Measurements from ENCODE around the gene CIBAR2.

The CIBAR2 gene

DNA sequence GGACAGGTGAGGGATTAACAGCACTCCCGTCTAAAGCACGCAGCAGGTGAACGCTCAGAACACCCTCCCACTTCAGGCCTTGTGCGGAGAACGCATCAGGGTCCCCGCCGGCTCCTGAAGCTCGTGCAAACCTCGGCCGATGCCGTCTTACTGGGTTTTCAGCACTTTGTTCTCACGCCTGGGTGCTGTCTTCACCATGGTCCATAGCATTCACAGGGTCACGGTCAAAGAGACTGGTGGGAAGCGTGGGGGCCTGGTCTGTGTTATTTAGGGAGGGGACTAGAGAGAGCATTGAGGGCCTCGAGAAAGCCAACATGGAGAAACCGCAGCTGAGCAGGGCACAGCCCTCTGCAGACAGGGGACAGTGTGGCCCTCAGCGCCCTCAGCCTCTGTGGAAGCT, 26.6 kb downstream of the CIBAR2 start:
- H3K9me3 ChIP-seq (ENCODE audit: low read length), result no peaks in the 10 kb centered on the region
- H3K27me3 ChIP-seq (ENCODE audit: control insufficient read depth in 1 of 2, insufficient read depth in 2 of 2, low read length in 2 of 2), result no peaks in the 10 kb centered on the region
- no peak overlapping the region for H3K27ac ChIP-seq (ENCODE audit: low read depth, low read length)
- peaks cover 12% of the 10 kb centered on the region for H3K36me3 ChIP-seq (ENCODE audit: insufficient read depth, low read length)
- no peak overlapping the region for H3K9ac ChIP-seq (ENCODE audit: low read length)
- H3K4me3 ChIP-seq (ENCODE audit: low read depth in 1 of 2, low read length in 2 of 2), result no peak overlapping the region
- H3K4me1 ChIP-seq (ENCODE audit: insufficient read depth, low read length), result no peaks in the 10 kb centered on the region

DNA sequence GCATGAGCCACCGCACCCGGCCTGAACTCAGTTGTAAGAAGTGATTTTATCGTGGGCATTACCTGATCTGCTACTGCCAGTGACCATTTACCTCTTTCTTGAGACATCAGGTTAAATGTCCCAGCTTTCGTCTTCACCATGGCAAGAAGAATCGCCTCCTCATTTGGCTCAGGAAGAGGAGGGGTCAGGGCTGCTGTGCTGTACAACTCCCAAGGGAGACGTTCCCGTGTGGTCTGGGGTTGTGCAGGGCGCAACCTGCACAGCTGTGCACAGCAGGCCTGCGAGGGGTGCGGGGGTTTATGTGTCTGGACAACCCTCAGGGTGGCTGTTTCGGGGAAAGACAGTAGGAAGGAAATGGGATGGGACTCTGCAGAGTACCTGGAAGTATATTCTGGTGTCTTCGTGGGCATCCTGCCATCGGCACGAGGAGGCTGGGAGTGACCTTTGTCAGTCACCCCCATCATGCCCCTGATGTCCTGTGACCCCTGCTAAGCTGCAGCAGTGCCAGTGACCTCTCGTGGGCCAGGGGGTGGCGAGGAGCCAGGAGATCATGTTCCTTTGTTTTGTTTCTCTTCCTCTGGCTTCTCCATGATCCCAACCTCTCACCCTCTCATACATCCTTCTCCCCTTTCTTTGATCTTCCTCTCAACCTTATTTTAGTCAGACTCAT, 27.3 kb downstream of the CIBAR2 start:
- H3K27ac ChIP-seq (ENCODE audit: low read depth, low read length), result no peak overlapping the region
- H3K9ac ChIP-seq (ENCODE audit: low read length), result no peak overlapping the region
- H3K36me3 ChIP-seq (ENCODE audit: insufficient read depth, low read length), result peaks cover 12% of the 10 kb centered on the region
- no peaks in the 10 kb centered on the region for H3K9me3 ChIP-seq (ENCODE audit: low read length)
- H3K4me3 ChIP-seq (ENCODE audit: low read depth in 1 of 2, low read length in 2 of 2), result no peak overlapping the region
- no peaks in the 10 kb centered on the region for H3K27me3 ChIP-seq (ENCODE audit: control insufficient read depth in 1 of 2, insufficient read depth in 2 of 2, low read length in 2 of 2)
- H3K4me1 ChIP-seq (ENCODE audit: insufficient read depth, low read length), result no peaks in the 10 kb centered on the region

DNA sequence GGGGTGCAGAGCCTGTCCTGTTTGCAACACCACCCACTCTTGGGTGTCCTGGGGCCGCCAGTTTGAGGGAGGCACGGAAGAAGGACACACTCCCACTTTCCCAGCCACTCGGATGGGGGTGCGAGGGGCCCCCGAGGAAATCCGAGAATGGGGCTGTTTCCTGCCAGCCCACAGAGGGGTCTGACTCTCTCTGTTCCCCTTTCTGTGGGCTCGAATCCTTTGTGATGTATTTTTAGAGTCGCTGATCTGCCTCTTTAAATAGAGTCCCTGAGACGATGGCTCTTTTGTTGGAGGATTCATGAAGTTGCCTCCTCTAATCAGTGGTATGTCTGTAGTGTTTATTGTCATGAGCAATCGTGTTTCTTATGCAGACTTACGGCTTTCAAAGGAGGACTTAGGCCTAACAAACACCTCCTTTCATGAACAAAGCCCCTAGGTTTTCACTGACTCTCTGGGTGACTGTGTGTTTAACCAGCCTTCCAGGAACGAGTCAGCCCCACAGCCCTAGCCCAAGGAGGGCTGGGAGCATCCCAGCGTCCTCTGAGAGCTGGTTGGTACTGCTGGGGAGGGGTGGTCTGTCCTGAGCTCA, 29.1 kb downstream of the CIBAR2 start:
- Histone ChIP-seq H3K9ac (ENCODE audit: low read length) (no peak overlapping the region), H3K27ac (ENCODE audit: low read depth, low read length) (no peak overlapping the region), H3K4me1 (ENCODE audit: insufficient read depth, low read length) (no peaks in the 10 kb centered on the region), H3K27me3 (ENCODE audit: control insufficient read depth in 1 of 2, insufficient read depth in 2 of 2, low read length in 2 of 2) (no peaks in the 10 kb centered on the region), H3K4me3 (ENCODE audit: low read depth in 1 of 2, low read length in 2 of 2) (no peak overlapping the region), H3K9me3 (ENCODE audit: low read length) (no peaks in the 10 kb centered on the region), H3K36me3 (ENCODE audit: insufficient read depth, low read length) (peaks cover 29% of the 10 kb centered on the region)

DNA sequence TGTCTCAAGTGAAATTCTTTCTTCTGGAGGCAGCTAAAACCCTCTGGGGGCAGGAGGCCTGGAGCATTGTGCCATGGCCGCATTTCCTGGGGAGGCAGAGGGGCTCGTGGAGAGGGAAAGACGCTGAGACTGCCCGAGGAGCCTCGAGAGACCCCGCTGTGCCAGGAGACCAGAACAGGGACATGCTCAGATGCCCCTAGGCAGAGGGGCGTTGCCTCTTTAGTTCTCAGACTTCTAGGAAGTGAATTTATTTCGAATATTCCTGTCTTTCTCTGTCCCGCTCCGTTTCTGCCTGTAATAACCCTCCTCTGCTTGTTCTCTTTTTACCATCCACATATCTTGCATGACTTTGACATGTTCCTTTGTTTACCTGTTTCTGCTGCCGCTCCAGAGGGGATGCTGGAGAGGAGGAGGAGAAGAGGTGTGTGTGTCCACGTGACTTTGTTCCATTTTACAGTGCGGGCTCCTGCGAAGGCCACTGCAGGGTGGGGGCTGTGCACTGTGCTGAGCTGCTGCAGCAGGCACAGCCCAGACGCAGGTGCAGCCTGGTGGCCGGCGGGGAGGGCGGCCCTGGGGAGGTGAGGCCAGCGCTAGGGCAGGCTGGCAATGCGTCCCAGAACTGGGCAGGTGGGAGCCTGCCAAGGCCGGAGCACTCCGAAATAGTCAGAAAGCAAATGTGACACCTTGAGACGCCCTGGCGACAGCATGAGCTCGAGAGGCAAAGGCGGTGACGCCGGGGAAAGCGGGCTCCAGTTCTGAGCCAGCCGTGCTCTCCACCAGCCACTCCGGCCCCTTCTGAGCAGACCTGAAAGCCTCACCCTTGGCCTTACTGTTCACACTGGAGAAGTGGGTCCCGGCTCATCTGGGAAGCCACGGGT, 29.9 kb downstream of the CIBAR2 start:
- Histone ChIP-seq H3K4me1 (ENCODE audit: insufficient read depth, low read length) (no peaks in the 10 kb centered on the region), H3K27me3 (ENCODE audit: control insufficient read depth in 1 of 2, insufficient read depth in 2 of 2, low read length in 2 of 2) (no peaks in the 10 kb centered on the region), H3K36me3 (ENCODE audit: insufficient read depth, low read length) (peaks cover 29% of the 10 kb centered on the region), H3K9ac (ENCODE audit: low read length) (no peak overlapping the region), H3K9me3 (ENCODE audit: low read length) (no peaks in the 10 kb centered on the region), H3K27ac (ENCODE audit: low read depth, low read length) (no peak overlapping the region), H3K4me3 (ENCODE audit: low read depth in 1 of 2, low read length in 2 of 2) (no peak overlapping the region)

DNA sequence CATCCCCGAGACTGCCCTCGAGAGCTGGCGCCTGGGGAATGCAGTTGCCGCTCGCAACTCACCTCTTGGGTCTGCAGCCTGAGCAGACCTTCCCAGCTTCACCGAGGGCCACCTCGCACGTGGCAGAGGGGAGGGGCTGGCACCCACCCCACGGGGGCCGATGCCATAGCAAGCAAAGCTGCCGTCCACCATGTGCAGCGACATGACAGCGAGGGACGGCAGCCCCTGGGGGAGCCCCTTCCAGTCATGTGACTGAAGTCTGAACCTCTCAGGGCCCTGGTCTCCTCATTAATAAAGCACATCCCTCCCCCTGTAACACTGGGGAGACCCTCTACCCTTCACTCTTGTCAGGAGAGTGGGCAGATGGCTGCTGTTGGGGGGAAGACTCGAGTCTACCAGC, 30.5 kb downstream of the CIBAR2 start:
- H3K27me3 ChIP-seq (ENCODE audit: control insufficient read depth in 1 of 2, insufficient read depth in 2 of 2, low read length in 2 of 2), result no peaks in the 10 kb centered on the region
- peaks cover 27% of the 10 kb centered on the region for H3K36me3 ChIP-seq (ENCODE audit: insufficient read depth, low read length)
- no peak overlapping the region for H3K4me3 ChIP-seq (ENCODE audit: low read depth in 1 of 2, low read length in 2 of 2)
- H3K4me1 ChIP-seq (ENCODE audit: insufficient read depth, low read length), result no peaks in the 10 kb centered on the region
- H3K9ac ChIP-seq (ENCODE audit: low read length), result no peak overlapping the region
- no peaks in the 10 kb centered on the region for H3K9me3 ChIP-seq (ENCODE audit: low read length)
- no peak overlapping the region for H3K27ac ChIP-seq (ENCODE audit: low read depth, low read length)

DNA sequence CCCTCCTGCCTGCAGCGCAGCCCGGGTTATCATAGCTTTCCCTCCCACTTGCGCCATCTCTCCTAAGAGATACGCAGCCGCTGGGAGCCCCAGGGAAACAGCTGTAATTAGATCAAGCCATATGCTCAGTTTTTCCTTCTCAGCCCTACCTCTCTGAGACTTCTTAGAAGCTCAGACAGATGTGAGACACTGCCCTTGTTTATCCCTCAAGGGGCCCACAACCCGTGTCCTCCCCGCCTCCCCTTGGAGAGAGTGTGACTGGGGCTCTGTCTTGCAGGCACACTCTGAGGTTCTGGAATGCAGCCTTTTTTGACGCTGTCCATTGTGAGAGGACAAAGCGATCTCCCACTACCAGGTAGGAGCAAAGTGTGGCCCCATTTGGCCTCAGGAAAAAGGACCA, 31.2 kb downstream of the CIBAR2 start:
- H3K27ac ChIP-seq (ENCODE audit: low read depth, low read length), result no peak overlapping the region
- no peaks in the 10 kb centered on the region for H3K27me3 ChIP-seq (ENCODE audit: control insufficient read depth in 1 of 2, insufficient read depth in 2 of 2, low read length in 2 of 2)
- no peaks in the 10 kb centered on the region for H3K4me1 ChIP-seq (ENCODE audit: insufficient read depth, low read length)
- H3K4me3 ChIP-seq (ENCODE audit: low read depth in 1 of 2, low read length in 2 of 2), result no peak overlapping the region
- no peaks in the 10 kb centered on the region for H3K9me3 ChIP-seq (ENCODE audit: low read length)
- peaks cover 34% of the 10 kb centered on the region for H3K36me3 ChIP-seq (ENCODE audit: insufficient read depth, low read length)
- no peak overlapping the region for H3K9ac ChIP-seq (ENCODE audit: low read length)

DNA sequence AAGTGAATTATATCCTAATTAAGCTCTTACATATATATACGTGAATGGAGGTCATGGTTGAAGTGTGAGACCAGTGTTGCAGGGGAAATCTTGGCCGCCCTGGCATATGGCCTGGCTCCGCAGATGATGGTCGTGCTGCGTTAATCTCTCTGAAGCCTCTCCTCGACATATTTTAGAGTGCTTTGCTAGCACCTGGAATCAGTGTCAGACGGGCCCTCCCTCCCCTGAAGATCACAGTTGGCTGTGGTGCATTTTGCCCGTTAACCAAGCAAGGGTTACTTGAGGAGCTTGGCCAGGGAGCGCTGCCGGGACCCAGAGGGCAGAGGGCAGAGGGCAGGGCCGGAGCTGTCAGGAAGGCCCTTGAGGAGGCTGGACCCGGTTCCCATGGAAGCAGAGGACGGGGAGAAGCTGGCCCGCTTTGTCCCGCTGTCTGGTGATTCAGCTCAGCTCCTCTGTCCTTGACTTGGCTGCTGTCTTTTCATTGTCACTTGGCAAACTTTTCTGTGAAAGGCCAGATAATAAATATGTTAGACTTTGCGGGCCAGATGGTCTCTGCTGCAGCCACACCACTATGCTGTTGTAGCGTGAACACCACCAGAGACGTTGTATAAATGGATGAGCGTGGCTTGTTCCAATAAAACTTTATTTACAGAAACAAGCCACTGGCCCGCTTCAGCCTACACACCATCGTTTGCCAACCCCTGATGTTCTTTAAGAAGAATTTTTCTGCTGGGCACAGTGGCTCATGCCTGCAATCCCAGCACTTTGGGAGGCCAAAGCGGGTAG, 32.3 kb downstream of the CIBAR2 start:
- Histone ChIP-seq H3K9ac (ENCODE audit: low read length) (no peak overlapping the region), H3K9me3 (ENCODE audit: low read length) (no peaks in the 10 kb centered on the region), H3K36me3 (ENCODE audit: insufficient read depth, low read length) (peaks cover 38% of the 10 kb centered on the region), H3K4me3 (ENCODE audit: low read depth in 1 of 2, low read length in 2 of 2) (no peak overlapping the region), H3K27ac (ENCODE audit: low read depth, low read length) (no peak overlapping the region), H3K27me3 (ENCODE audit: control insufficient read depth in 1 of 2, insufficient read depth in 2 of 2, low read length in 2 of 2) (no peaks in the 10 kb centered on the region), H3K4me1 (ENCODE audit: insufficient read depth, low read length) (no peaks in the 10 kb centered on the region)

DNA sequence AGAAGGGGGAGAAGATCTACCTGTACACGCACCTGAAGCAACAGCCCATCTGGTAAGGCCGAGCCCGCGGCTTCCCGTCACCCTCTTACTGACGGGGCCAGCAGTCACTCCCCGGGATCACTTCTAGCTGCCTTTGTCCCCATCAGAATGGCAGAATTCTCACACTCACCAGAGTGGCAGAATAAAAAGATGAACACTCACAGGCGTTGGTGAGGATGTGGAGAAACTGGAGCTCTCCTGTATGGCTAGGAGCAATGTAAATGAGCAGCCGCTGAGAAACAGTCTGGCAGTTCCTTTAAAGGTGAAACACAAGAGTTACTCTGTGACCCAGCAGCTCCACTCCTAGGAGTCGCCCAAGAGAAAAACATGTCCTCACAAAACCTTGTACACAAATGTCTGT, 33.3 kb downstream of the CIBAR2 start:
- H3K27me3 ChIP-seq (ENCODE audit: control insufficient read depth in 1 of 2, insufficient read depth in 2 of 2, low read length in 2 of 2), result no peaks in the 10 kb centered on the region
- no peak overlapping the region for H3K9ac ChIP-seq (ENCODE audit: low read length)
- no peak overlapping the region for H3K27ac ChIP-seq (ENCODE audit: low read depth, low read length)
- no peaks in the 10 kb centered on the region for H3K4me1 ChIP-seq (ENCODE audit: insufficient read depth, low read length)
- H3K9me3 ChIP-seq (ENCODE audit: low read length), result no peaks in the 10 kb centered on the region
- no peak overlapping the region for H3K4me3 ChIP-seq (ENCODE audit: low read depth in 1 of 2, low read length in 2 of 2)
- peaks cover 38% of the 10 kb centered on the region for H3K36me3 ChIP-seq (ENCODE audit: insufficient read depth, low read length)

DNA sequence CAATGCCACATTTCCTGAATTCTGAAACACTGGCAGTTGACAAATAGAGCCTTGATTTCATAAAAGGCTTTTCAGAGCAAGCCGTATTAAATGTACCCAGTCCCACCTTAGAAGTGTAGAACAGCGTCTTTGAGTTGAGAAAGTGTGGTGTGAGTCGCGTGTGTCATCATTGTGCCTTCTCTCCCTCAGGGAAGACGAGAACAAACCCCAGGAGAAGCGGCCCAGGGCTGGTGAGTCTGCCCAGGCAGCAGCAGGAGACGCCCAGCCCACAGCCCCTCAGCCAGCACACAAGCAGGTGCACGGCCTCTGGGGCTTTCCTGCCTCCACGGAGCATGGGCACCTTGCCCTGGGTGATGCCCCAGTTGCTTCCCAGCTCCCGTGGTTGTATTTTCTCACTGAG, 34.0 kb downstream of the CIBAR2 start:
- H3K9ac ChIP-seq (ENCODE audit: low read length), result no peak overlapping the region
- no peaks in the 10 kb centered on the region for H3K4me1 ChIP-seq (ENCODE audit: insufficient read depth, low read length)
- no peak overlapping the region for H3K27ac ChIP-seq (ENCODE audit: low read depth, low read length)
- peaks cover 38% of the 10 kb centered on the region for H3K36me3 ChIP-seq (ENCODE audit: insufficient read depth, low read length)
- no peaks in the 10 kb centered on the region for H3K9me3 ChIP-seq (ENCODE audit: low read length)
- no peak overlapping the region for H3K4me3 ChIP-seq (ENCODE audit: low read depth in 1 of 2, low read length in 2 of 2)
- H3K27me3 ChIP-seq (ENCODE audit: control insufficient read depth in 1 of 2, insufficient read depth in 2 of 2, low read length in 2 of 2), result no peaks in the 10 kb centered on the region

DNA sequence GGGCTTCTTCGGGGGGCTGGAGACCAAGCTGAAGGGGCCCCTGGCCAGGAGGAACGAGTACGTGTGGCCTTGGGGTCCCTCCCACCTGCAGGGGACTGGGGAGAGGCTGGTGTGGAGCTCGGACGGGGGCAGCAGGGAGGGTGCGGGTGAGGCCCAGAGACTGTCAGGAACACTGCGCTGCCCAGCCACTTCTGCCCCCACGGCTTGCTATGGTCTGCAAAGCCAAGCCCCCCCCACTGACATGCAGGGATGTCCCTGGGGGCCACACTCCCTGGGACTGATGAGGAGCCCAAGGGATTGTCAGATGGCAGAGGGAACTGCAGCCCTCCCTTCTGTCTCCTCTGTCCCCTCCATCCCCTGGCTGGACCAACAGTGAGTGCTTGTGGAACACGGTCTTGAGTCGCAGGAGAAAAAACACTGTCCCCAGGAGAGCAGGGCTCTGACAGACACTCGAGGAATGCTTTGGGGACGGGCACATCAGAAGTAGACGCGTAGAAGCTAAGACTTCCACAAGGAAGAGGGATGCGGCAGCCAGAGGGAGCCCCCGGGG, 34.6 kb downstream of the CIBAR2 start:
- no peak overlapping the region for H3K27ac ChIP-seq (ENCODE audit: low read depth, low read length)
- peaks cover 44% of the 10 kb centered on the region for H3K36me3 ChIP-seq (ENCODE audit: insufficient read depth, low read length)
- no peaks in the 10 kb centered on the region for H3K9me3 ChIP-seq (ENCODE audit: low read length)
- no peak overlapping the region for H3K9ac ChIP-seq (ENCODE audit: low read length)
- no peak overlapping the region for H3K4me3 ChIP-seq (ENCODE audit: low read depth in 1 of 2, low read length in 2 of 2)
- no peaks in the 10 kb centered on the region for H3K4me1 ChIP-seq (ENCODE audit: insufficient read depth, low read length)
- no peaks in the 10 kb centered on the region for H3K27me3 ChIP-seq (ENCODE audit: control insufficient read depth in 1 of 2, insufficient read depth in 2 of 2, low read length in 2 of 2)

DNA sequence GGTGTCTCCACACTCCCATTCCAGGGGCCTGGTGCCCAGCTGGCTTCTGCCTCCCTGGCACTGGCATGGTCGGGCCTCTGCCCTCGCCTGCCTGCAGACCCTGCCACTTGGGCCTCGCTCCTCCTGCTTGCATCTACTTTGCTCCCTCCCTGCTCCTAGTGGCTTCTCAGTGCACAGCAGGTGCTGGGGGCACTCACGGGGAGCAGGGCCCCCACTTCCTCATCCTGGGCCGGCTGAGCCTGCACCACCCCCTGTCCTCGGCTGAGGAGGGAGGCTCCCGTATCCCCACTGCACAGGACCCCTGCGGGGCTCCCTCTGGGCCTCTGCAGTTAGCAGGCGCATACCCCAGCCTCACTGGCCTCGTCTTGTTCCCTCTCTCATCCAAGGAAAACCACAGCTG, 35.2 kb downstream of the CIBAR2 start:
- H3K4me1 ChIP-seq (ENCODE audit: insufficient read depth, low read length), result no peaks in the 10 kb centered on the region
- H3K27ac ChIP-seq (ENCODE audit: low read depth, low read length), result no peak overlapping the region
- H3K36me3 ChIP-seq (ENCODE audit: insufficient read depth, low read length), result peaks cover 48% of the 10 kb centered on the region
- H3K27me3 ChIP-seq (ENCODE audit: control insufficient read depth in 1 of 2, insufficient read depth in 2 of 2, low read length in 2 of 2), result no peaks in the 10 kb centered on the region
- no peak overlapping the region for H3K4me3 ChIP-seq (ENCODE audit: low read depth in 1 of 2, low read length in 2 of 2)
- H3K9ac ChIP-seq (ENCODE audit: low read length), result no peak overlapping the region
- H3K9me3 ChIP-seq (ENCODE audit: low read length), result no peaks in the 10 kb centered on the region

Data from muscle layer of colon (tissue), 2 donors.